Measurements from ENCODE around the gene IL18.

- no peak for TF ChIP-seq CTCF (IDR thresholded peaks at IDR 0.05)
- no peak for TF ChIP-seq POLR2A (IDR thresholded peaks at IDR 0.05)
These were observed 6.7 kb downstream of the IL18 start for GRCh38 chr11:112156956-112157766.
